Activated CD4-positive, alpha-beta T cell treated with anti-CD3 and anti-CD28 coated beads for 48 hours (primary cell): Measurements from ENCODE around the gene RRH.
"Not testable (repeated sequence)": the region's sequence is repeated elsewhere in the genome, so short reads cannot be mapped to it uniquely, and the experiment has no call there.

Experiments
- DNase-seq: peaks from one replicate; pipeline ENCODE4 v3.0.0-alpha.2; 2020

RRH gene

GRCh38 chr4:109827672-109828071 is at the start of gene RRH:
Gene RRH, plus strand, starts transcription at chr4:109827972. Its CDS starts 56 bp downstream, at chr4:109828028.
- no peak for DNase-seq

GRCh38 chr4:109782092-109782491 is 45.7 kb upstream of the RRH start:
- not testable (repeated sequence) for DNase-seq

- DNase-seq = no peak
These were observed 40.9 kb upstream of the RRH start for GRCh38 chr4:109786846-109787245.

- no peak for DNase-seq
These were observed 40.0 kb upstream of the RRH start for GRCh38 chr4:109787807-109788206.

GRCh38 chr4:109795059-109795458 is 32.7 kb upstream of the RRH start:
- DNase-seq = no peak

GRCh38 chr4:109798866-109799265 is 28.9 kb upstream of the RRH start:
- no peak for DNase-seq

GRCh38 chr4:109801099-109801789 is 26.5 kb upstream of the RRH start:
- no peak for DNase-seq

- no peak for DNase-seq
These were observed 25.9 kb upstream of the RRH start, which contains the start of gene CFI for GRCh38 chr4:109801895-109802319. Gene CFI, minus strand, starts transcription at chr4:109801999. Its CDS starts 28 bp downstream, at chr4:109801971.

- DNase-seq = peak; percentile 17
These were observed 23.7 kb upstream of the RRH start for GRCh38 chr4:109803924-109804571.

GRCh38 chr4:109809655-109810054 is 18.1 kb upstream of the RRH start:
- DNase-seq = no peak

GRCh38 chr4:109810552-109811387 is 17.0 kb upstream of the RRH start:
- no peak for DNase-seq

- DNase-seq = no peak
These were observed 16.1 kb upstream of the RRH start for GRCh38 chr4:109811707-109812106.

GRCh38 chr4:109815151-109816081 is 12.4 kb upstream of the RRH start, which contains the start of gene GAR1:
Gene GAR1, plus strand, starts transcription at chr4:109815762. Its CDS starts 403 bp downstream, at chr4:109816165.
- peak; percentile 92 for DNase-seq

- DNase-seq = peak; percentile 60
These were observed 11.7 kb upstream of the RRH start for GRCh38 chr4:109816082-109816442.

- DNase-seq = no peak
These were observed 10.9 kb upstream of the RRH start for GRCh38 chr4:109816894-109817293.

GRCh38 chr4:109818268-109818667 is 9.5 kb upstream of the RRH start:
- no peak for DNase-seq

- DNase-seq = no peak
These were observed 7.2 kb upstream of the RRH start for GRCh38 chr4:109820563-109820962.

- DNase-seq = no peak
These were observed 6.6 kb upstream of the RRH start for GRCh38 chr4:109821185-109821584.

- DNase-seq = no peak
These were observed 1.1 kb upstream of the RRH start for GRCh38 chr4:109826719-109827118.

GRCh38 chr4:109833756-109834155 is 6.0 kb downstream of the RRH start:
- no peak for DNase-seq

- DNase-seq = no peak
These were observed 9.2 kb downstream of the RRH start for GRCh38 chr4:109836985-109837384.

- DNase-seq = no peak
These were observed 18.8 kb downstream of the RRH start for GRCh38 chr4:109846395-109847098.
